NCI-H524 (cell line): ENCODE results near the gene CAMTA1.

ENCODE experiments used
- DNase-seq, 2 experiments: peaks; one replicate each; lab custom pipeline; 2025; lab: John Stamatoyannopoulos, UW

CAMTA1 gene

DNA sequence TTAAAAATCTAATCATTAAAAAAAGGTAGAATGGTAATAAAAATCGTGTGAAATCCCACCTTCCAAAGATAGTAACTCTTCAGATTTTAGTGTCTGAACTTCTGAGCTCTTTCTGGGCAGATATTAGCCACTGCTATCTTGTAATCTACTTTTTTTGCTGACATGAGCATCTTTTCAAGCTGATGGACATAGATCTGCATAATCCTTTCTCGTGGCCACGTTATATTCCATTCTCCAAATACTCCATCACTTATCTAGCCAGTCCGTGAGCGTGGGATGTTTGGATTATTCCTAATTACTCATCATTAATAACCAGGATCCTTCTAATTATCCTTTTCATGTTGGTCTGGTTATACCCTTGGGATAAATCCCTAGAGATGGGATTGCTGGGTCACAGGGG is 731.7 kb downstream of the CAMTA1 start:
- no peak for DNase-seq

DNA sequence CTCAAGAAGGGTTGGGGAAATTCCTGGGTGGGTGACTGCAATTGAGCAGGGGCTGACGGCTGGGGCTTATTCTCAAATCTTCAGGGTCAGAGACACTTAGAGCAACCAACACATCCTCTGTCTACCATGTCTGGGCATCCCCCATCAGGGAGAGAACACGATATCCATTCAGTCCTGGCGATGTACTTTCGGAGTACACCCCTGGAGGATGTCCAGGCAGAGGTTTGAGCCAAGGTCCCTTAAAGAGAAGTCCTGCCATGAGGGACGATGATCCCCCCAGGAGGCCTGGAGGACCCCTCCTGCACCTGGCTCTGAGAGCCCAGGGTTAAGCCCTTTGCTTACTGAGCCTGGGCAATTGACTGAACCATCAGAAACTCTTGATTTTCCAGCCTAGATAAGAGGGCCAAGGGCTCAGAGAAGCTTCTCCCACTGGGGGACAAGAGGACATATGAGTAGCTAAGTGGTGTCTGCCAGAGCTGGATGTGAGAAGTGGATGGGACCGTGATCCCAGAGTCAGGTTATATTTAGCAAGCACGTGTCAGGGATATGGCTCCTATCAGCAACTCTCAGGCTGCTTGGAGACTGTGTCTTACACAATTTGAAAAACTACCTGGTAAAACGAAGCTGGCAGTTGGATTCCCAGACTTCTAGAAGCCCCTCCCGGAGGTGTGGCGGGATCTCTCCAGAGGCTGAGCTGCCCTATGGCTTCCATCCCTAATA is 732.5 kb downstream of the CAMTA1 start:
- DNase-seq: no peak

DNA sequence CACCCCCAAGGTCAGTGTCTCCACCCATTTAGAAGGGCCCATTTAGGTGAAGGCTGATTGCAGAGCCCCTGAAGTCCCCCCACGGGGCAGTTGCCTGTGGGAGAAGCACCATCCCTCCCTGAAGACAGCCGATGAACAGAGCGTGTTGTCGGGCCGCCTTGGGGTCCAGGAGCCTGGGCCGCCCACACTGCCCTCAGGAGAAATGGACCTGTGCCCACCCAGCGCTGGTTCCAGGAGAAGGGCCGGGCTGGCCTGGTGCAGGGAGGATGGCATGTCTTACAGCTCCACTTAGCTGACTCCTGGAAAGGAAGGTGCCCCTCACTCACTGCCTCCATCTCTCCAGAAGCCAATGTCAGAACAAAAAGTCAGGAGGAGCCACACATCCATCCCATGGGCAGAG is 733.2 kb downstream of the CAMTA1 start:
- no peak for DNase-seq

DNA sequence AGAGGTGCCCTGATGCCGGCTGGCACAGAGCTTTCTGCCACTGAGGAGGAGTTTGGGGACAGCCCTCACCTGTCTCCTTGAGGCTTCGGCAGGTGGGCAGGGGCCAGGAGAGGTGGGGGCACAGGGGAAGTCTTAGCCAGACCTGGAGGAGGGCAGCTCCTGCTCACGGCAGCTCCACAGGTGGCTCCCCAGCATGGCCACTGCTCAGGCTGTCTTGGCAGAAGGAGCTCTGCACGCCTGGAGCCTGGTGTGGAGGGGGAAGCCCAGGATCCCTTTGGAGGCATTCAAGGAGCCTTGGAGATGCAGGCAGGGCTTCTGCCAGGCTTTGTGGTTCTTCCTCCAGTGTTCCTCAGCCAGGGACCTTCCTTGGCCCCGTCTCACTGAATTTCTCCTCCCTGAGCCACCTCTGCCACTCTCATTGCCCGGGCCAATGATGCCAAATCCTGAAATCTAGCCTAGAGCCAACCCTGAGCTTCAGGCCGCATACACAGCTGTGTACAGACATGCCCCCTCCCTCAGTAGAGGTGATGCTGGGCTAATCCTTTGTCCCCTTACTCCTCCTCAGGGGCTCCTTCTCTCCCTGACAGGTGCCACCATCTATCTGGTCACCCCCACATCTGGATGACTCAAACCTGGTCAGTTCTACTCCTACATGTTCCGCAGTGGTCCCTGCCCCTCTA is 734.1 kb downstream of the CAMTA1 start:
- no peak for DNase-seq

DNA sequence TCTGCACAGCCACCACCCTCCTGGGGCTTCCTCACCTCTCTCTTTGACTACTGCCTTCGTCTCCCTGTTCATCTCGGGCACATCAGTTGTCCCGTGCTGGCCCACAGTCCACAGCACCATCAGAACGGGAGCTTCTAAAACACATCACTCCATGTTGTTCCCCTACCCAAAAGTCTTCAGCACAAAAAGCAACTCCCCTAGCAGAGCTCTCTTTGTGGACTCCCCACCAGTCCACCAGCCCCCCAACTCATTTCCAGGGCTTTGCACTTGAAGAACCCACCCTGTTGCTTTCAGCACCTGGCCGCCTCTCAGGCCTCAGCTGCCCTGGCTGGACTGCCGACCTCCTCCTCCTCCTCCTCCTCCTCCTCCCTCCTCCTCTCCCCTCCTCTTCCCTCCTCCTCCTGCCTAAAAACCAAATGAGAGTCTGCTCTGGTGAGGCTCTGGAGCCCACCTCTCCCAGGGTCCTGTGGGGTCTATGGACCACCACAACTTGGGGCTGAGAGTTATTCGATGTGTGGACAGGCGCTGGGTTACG is 734.7 kb downstream of the CAMTA1 start:
- DNase-seq: no peak

DNA sequence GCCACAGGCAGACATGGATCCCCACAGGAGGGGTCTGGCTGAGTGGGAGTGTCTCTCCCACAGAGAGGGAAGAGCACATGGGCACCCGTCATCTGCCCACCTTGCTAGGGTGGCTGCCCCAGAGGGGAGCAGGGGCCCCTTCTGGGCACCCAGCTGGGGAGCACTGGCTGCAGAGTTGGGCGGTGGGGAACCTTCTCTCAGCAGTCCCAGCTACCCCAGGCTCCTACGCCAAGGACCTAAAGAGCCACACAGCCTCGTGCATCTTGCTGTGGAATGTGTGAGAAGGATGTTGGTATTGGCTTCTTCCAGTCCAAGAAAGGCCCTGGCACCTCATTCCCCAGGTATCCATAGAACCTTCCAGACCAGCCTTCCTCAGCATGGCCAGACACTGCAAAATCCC is 735.2 kb downstream of the CAMTA1 start:
- DNase-seq: no peak

DNA sequence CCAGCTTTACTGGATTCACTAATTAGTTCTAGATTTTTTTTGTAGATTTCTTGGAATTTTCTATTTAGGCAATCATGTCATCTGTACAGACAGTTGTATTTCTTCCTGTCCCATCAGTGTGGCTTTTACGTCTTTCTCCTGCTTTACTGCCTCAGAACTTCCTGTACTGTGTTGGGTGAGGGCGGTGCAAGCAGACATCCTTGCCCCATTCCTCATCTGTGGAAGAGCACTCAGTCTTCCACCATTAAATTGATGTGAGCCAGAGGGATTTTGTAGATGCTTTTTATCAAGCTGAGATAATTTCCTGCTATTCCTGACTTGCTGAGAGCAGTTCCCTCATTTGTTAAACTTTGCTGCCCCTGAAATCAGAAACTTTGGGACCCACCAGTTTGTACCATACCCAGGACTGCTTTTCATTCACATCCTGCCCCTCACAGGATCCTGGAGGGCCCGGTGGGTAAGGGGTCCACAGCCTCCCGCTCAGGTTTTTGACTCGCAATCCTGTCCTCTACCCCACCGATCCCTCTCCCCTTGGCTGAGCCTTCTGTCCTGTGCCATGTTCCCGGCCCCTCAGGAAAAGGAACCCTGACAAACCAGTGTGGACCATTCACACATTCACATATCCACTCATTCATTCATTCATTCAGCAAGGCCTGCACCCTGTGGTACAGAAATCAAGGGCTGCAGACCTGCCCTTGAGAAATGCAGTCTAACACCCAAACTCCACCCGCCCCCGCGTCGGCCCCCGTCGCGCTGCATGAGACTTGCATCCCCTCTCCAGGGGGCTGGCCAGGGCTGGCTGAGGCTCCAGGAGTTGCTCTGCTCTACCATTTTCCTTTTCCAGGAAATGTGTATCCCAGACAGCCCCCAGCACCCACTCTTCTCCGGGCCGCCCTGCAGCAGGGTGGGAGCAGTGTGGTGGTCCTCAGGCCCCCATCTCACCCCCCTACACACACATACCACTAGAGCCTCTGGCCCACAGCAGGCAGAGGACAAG is 739.4 kb downstream of the CAMTA1 start:
- DNase-seq: no peak

DNA sequence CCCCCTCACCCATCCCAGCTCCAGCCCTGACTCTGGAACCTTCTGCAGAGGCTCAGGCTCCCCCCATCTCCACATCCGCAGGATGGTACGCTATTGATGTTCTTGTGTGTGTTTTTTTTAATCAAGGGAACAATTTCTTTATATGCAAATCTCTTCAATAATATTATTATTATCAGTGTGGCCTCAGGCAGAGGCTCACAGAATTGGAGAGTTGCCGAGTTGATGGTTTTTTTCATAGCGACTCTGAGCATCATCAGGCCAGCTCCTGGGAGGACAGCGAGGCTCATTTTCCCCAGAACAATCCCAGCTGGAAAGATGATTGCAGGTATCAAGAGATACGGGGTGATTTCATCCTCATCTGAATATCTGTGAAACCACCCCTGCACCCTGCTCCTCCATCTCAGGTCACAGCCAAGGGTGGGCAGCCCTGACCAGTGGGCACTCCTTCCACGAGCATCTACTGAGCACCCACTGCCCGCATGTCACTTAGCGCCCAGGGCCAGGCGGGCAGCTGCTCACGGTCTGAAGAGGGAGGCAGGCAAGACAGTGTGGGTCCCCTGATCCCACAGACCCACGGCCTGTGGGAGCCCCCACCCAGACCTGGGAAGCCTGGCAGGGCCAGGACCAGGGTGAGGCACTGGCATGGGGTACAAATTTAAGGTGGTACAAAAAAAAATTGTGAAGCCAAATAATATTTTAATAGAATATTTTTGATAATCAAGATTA is 740.2 kb downstream of the CAMTA1 start:
- DNase-seq: no peak

DNA sequence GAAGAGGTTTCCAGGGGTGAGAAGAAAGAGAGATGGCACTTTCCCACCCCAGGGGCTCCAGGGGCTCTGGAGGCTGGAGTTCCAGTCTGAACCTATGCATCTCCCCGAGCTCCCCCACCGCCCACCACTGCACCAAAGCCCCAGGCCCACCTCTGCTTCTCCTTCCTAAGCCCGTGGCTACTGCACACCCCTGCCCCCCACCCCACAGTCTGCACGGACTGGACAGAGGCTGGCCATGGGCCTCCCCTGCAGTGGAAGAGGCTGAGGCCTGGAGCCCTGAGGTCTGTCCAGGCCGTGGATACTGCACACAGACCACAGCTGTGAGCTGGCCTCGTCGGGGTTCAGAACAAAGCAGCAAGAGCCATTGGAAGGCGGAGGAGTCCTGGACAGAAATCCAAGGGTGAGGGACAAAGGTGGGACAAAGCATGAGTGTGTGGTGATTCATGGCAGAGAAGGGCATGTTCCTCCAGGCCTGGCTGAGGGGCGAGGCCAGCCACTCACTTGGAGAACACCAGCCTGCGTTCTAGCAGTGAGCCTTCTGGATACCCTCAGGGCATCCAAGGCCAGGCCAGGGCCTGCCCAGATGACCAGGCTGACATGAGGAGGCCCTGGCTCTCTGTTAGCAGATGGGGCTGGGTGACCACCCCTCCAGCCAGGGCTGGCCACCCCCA is 741.1 kb downstream of the CAMTA1 start:
- no peak for DNase-seq

DNA sequence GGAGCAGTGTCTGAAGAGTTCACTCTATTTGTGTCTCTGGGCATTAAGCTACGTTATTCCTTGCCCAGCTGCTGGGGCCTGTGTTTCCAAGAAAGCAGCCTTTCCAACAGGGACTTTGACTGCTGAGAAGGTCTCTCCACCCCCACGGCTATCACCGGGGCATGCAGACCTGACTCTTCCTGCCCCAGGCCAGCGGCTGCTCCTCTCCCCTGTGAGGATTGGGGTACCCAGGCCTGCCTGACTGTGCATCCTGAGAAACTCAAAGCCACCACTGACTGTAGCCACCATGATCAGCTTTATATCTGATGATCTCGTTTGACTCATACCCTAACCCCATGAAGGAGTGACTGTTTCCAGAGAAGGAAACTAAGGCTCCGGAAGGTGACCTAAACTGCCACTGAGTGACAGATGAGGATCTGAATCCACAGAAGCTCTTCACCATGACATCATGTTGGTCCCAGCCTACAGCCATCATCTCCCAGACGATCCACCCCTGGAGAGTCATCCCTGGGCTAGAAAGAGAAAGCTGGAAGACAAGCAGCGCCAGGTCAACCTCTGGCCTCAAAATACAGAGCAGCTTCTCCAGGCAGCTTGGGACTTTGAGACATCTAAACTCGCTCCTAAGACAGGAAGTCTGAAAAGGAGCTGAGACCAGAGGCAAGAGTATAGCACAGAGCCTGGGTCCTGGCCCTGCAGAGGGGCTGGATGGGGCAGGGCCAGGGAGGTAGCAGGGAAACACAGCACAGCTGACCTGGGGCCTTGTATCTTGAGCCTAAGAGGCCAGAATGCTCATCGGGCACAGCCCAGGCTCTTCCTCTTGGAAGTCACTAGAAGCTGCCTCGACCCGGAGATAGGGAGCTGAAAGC is 741.8 kb downstream of the CAMTA1 start:
- DNase-seq: no peak

DNA sequence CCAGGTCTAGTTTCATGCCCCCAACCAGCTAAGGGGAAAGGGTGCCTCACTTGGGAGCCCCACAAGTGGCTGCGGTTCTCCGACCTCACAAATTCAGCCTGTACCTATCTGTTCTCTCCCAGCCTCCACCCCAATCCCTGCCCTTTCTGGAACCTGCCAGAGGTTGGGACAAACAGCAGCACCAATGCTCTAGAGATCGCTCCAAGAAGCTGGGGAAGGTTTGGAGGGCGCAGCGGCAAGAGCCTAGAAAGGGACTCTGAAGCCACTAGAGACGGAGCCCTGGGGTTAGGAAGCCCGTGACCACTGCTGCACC is 742.4 kb downstream of the CAMTA1 start:
- no peak for DNase-seq

DNA sequence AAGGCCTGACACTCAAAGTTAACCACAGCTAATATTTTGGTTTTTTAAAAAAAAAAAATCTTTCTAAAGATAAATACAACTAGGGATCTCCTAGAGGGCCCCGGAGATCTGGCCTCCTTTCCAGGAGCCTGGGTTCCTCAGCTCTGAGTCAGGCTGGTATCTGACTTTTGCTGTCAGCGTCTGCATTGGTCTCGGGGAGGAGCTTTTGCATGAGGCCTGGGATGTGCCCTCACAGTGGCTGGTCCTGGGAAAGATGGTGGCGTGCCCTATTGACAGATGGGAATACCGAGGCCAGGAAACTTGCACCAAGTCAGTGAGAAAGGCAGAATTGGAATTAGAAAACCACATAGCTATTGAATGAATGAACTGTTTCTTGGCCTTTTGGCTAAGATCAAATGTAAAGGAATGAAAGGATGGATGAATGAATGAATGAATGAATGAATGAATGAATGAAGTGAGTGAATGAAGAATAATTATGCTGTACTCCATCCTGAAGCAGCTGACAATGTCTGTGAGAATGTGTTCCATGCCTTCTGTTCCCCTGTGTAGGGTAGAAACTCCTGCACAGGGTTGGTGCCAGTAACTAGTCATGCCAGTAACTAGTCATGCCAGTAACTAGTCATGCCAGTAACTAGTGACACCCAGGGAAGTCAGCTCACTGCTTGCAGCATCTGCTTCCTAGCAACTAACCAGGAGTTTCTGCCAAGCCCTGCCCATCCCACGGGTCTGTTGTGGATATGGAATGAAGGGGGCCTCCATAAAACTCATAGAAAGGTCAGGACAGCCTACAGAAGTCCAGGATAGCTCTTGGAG is 743.3 kb downstream of the CAMTA1 start:
- DNase-seq: no peak

DNA sequence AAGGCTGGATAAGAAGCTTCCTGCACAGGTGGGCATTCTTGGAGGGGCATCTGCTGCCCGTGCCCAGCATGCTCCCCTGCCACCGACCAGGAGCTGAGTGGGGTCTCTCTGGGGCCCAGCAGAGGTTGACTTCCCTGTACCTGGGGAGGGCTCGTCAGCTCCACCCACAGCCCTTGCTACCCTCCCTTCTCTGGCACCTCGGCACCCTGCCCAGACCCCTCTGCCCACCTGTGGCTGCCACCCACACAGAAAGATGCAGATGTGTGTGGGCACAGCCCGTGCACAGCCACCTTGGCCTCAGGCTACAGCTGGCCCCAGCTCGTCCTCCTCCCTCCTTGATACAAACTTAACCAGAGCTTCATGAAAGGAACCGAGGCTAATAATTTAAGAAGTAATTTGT is 744.7 kb downstream of the CAMTA1 start:
- DNase-seq: no peak

DNA sequence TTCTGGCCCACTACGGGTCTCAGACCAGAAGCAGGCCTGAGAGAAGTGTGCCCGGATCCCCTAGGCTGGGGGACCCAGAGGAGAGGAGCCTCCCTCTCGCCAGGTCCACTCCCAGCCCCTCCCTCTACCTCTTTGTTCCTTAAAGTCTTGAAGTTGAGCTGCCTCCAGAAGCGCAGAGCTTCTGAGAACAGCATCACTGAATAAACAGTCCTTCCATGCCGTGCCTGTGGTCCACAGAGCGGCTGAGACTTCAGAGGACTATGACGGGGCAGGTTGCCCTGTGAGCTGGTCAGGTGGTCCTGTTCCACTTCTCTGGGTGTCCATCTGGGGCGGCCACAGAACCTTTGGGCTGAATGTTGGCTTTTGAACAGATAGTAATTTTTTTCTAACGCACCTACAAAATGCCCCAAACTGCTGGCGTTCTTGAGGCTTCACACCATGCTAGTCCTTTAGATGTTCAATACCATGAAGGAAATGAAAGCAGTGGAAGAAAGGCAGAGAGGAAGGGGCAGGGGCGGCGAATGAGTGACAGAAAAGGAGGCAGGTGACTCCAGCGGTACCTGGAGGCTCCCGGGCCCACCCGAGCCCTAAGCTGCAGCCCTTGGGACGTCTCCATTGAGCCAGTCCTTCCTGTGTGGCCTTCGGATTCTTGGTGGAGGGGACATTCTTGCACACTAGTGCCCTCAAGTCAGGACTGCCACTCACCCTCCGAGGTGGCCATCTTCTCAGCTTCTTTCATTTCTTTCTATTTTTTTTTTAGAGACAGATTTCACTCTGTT is 746.5 kb downstream of the CAMTA1 start:
- no peak for DNase-seq

DNA sequence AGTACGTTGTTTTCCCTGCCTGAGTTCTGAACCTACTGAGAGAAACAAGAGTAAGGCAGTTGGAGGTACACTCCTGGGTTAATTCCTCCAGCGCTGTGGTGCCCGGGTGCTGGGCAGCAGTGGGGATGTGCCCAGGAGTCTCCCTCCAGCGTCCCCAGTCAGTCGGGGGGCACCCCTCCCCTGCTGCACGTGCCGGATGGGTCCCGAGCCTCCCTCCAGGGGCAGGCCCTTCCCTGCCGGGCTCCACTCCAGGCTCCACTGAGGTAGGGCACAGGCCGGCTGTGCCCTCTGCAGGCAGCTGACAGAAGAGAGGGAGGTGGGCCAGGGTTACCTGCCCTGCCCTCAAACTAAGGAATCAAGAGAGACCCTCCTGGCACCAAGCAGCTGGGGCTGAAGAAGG is 747.8 kb downstream of the CAMTA1 start:
- no peak for DNase-seq

DNA sequence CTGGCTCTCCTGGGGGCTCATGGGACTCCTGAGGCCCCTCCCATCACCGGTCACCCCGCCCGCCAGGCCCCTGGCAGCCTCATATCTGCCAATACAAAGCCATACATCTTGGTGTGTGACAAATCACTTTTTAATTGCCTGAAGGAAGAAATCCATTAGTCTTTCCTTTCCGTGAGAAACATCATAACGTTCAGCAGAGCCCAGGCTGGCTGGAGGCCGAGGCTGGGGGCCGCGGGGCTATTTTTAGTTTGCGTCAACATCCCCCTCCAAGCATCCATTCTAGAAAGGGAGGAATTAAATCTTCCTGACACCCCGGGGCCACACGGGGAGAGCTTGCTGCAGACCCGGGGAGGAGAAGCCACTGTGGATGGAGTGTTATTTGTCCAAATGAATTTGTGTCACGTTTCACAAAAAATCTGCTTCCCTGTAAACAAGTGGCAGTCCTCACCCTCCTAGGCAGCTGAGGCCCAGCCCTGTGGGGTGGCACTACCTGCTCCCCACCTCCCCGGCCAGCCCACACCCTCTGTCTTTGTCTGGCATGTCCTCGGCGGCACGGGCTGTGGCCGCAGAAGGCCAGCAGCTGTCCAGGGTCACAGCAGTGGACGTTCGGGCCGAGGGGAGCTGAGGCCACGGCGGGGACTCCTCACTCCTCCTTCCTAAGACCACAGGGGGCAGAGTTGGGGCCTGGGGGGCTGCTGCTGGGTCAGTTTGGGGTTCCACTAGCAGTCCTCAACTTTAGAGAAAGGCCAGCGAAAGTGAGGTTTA is 749.0 kb downstream of the CAMTA1 start:
- no peak for DNase-seq

DNA sequence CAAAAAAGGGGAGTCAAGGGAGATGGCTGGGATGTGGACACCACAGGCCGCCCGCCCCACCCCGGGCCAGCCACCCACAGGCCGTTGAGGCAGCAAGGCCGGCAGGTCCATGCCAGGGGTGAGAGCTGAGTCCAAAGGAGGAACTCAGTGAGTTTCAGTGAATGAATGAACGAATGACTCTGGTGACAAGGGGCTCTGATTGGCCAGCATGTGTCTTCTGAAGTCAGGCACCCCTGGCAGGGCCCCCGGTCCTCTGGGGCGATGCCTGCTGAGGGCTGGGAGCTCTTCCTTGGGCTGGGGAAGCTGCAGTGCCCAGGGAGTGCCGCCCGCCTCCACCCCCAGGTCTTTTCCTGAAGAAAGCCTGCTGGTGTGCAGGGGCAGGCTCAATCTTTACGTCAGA is 749.8 kb downstream of the CAMTA1 start:
- no peak for DNase-seq
